ENCODE data around the gene KIF20A. TPM values are rescaled to one million over a fixed set of nuclear protein-coding genes. Genes with fewer than 3 reads are reported as not detected.

The KIF20A gene
- total RNA-seq, 1 experiment from 2014 or later: 84.9 TPM

DNA sequence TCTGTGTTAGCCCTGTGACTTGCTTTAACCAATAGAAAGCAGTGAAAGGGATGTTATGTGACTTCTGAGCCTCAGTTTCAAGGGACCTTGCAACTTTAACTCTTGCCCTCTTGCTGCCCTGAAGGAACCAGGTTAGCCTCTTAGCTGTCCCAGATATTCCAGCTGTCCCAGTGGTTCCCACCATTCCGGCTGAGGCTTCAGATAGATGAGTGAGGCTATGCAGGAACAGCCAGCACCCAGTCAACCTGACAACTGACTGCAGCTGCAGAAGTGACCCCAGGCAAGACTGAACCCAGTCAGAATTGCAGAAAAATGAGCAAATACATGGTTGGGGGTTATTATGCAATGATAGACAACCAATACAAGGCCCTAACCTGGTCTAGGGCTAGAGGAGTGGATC, 44.6 kb downstream of the KIF20A start:
- Histone ChIP-seq H3K4me1 (no peaks in the 10 kb centered on the region), H3K36me3 (ENCODE audit: control insufficient read depth, insufficient read depth, low read length) (no peaks in the 10 kb centered on the region), H3K27me3 (replicated peaks; ENCODE audit: control insufficient read depth, insufficient read depth, low read length) (no peaks in the 10 kb centered on the region), H3K9me3 (peaks cover 9% of the 10 kb centered on the region), H3K4me3 (ENCODE audit: low read depth, low read length) (no peak overlapping the region)
- ChIA-PET CTCF (interaction anchor here (0.5 to 3.1 kb wide), 5 partner anchors 27 to 188 kb away, joined by 3 to 26 read pairs (median 3); no protein-coding TSS in a partner anchor), POLR2A (interaction anchor here (0.6 to 1.9 kb wide), 2 partner anchors 10 to 140 kb away, joined by 6 to 15 read pairs; partner anchors contain the start of gene CDC23)
- Mint-ChIP-seq H3K9me3 (ENCODE audit: unreplicated experiment) (no peaks in the 10 kb centered on the region), H3K27me3 (ENCODE audit: insufficient read depth, unreplicated experiment) (no peaks in the 10 kb centered on the region), H3K4me3 (ENCODE audit: unreplicated experiment) (no peak overlapping the region), H3K36me3 (ENCODE audit: insufficient read depth, unreplicated experiment) (peaks cover 6% of the 10 kb centered on the region), H3K27ac (ENCODE audit: unreplicated experiment) (no peak overlapping the region), H3K4me1 (ENCODE audit: low read depth, unreplicated experiment) (peaks cover 8% of the 10 kb centered on the region)
- no TSS peak for BruUV-seq (replicated peaks)
- no peak for DNase-seq
- intact Hi-C loops (cut with micrococcal nuclease; ENCODE audit: unreplicated experiment): no loop called here
- TF ChIP-seq, protein P1, sequence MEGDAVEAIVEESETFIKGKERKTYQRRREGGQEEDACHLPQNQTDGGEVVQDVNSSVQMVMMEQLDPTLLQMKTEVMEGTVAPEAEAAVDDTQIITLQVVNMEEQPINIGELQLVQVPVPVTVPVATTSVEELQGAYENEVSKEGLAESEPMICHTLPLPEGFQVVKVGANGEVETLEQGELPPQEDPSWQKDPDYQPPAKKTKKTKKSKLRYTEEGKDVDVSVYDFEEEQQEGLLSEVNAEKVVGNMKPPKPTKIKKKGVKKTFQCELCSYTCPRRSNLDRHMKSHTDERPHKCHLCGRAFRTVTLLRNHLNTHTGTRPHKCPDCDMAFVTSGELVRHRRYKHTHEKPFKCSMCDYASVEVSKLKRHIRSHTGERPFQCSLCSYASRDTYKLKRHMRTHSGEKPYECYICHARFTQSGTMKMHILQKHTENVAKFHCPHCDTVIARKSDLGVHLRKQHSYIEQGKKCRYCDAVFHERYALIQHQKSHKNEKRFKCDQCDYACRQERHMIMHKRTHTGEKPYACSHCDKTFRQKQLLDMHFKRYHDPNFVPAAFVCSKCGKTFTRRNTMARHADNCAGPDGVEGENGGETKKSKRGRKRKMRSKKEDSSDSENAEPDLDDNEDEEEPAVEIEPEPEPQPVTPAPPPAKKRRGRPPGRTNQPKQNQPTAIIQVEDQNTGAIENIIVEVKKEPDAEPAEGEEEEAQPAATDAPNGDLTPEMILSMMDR (IDR thresholded peaks at IDR 0.05; ENCODE audit: insufficient read depth in 1 of 2, low read depth in 1 of 2, low read length in 1 of 2, severe bottlenecking in 1 of 2, unreplicated experiment in 1 of 2): no peak

GRCh38 chr5:138224712-138225111, 45.8 kb downstream of the KIF20A start:
- Mint-ChIP-seq H3K9me3 (ENCODE audit: unreplicated experiment) (no peaks in the 10 kb centered on the region), H3K27me3 (ENCODE audit: insufficient read depth, unreplicated experiment) (no peaks in the 10 kb centered on the region), H3K36me3 (ENCODE audit: insufficient read depth, unreplicated experiment) (no peaks in the 10 kb centered on the region), H3K4me3 (ENCODE audit: unreplicated experiment) (no peak overlapping the region), H3K4me1 (ENCODE audit: low read depth, unreplicated experiment) (peaks cover 8% of the 10 kb centered on the region), H3K27ac (ENCODE audit: unreplicated experiment) (no peak overlapping the region)
- TF ChIP-seq, protein P1 (IDR thresholded peaks at IDR 0.05; ENCODE audit: insufficient read depth in 1 of 2, low read depth in 1 of 2, low read length in 1 of 2, severe bottlenecking in 1 of 2, unreplicated experiment in 1 of 2): no peak
- Histone ChIP-seq H3K9me3 (peaks cover 9% of the 10 kb centered on the region), H3K36me3 (ENCODE audit: control insufficient read depth, insufficient read depth, low read length) (no peaks in the 10 kb centered on the region), H3K27me3 (replicated peaks; ENCODE audit: control insufficient read depth, insufficient read depth, low read length) (no peaks in the 10 kb centered on the region), H3K4me1 (no peaks in the 10 kb centered on the region), H3K4me3 (ENCODE audit: low read depth, low read length) (no peak overlapping the region)
- ChIA-PET CTCF (interaction anchor here (3.1 kb wide), 1 partner anchor 58 kb away, joined by 26 read pairs; no protein-coding TSS in a partner anchor), POLR2A (no interaction called here)
- intact Hi-C loops (cut with micrococcal nuclease; ENCODE audit: unreplicated experiment): no loop called here
- no TSS peak for BruUV-seq (replicated peaks)
- DNase-seq: no peak

DNA sequence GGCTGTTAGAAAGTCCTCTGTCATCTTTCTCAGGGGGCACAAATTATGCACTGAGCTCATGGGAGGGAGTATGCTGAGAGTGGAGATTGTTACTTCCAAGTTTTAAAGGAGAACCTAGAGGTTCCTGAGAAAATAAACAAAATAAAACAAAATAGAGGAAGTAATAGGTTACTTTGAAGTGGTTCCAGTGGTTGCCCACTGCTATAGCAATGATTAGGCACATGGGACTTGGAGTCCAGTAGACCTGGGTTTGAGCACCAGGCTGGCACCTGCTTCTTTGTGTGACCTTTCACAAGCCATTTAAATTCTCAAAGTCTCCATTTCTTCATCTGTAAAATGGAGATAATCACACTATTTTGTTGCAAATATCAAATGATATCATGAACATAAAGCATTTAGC, 48.0 kb downstream of the KIF20A start:
- BruUV-seq (replicated peaks): no TSS peak
- Mint-ChIP-seq H3K27ac (ENCODE audit: unreplicated experiment) (no peak overlapping the region), H3K27me3 (ENCODE audit: insufficient read depth, unreplicated experiment) (no peaks in the 10 kb centered on the region), H3K36me3 (ENCODE audit: insufficient read depth, unreplicated experiment) (no peaks in the 10 kb centered on the region), H3K4me3 (ENCODE audit: unreplicated experiment) (no peak overlapping the region), H3K9me3 (ENCODE audit: unreplicated experiment) (no peaks in the 10 kb centered on the region), H3K4me1 (ENCODE audit: low read depth, unreplicated experiment) (peaks cover 14% of the 10 kb centered on the region)
- ChIA-PET POLR2A (no interaction called here), CTCF (no interaction called here)
- Histone ChIP-seq H3K27me3 (replicated peaks; ENCODE audit: control insufficient read depth, insufficient read depth, low read length) (no peaks in the 10 kb centered on the region), H3K9me3 (peaks cover 9% of the 10 kb centered on the region), H3K4me1 (no peaks in the 10 kb centered on the region), H3K36me3 (ENCODE audit: control insufficient read depth, insufficient read depth, low read length) (no peaks in the 10 kb centered on the region), H3K4me3 (ENCODE audit: low read depth, low read length) (no peak overlapping the region)
- intact Hi-C loops (cut with micrococcal nuclease; ENCODE audit: unreplicated experiment): no loop called here
- DNase-seq: no peak
- TF ChIP-seq, protein P1 (IDR thresholded peaks at IDR 0.05; ENCODE audit: insufficient read depth in 1 of 2, low read depth in 1 of 2, low read length in 1 of 2, severe bottlenecking in 1 of 2, unreplicated experiment in 1 of 2): no peak

All from Caco-2 (cell line).